CD4-positive, CD25-positive, alpha-beta regulatory T cell (primary cell): Measurements from ENCODE around the gene CERK. TPM values are rescaled to one million over a fixed set of nuclear protein-coding genes. Genes with fewer than 3 reads are reported as not detected.

ENCODE experiments used
- ATAC-seq, 2 donors: fragments of 150-1000 bp; cut with Tn5 transposase; one replicate each; pipeline ENCODE4 v1.10.0; 2021; ENCODE audit warnings: low read depth in 2 of 2, moderate number of reproducible peaks in 2 of 2, moderate library complexity in 1 of 2
- DNase-seq, 3 donors: peaks; one replicate each; pipeline versions ENCODE4 v3.0.0 to v3.0.0-alpha.2; 2012 to 2022; ENCODE audit warnings: mixed read lengths in 1 of 3
- H3K27ac ChIP-seq: one replicate; pipeline ENCODE4 v1.7.0; 2013; ENCODE audit warnings: mild to moderate bottlenecking, low read length; ENCODE audit not compliant: insufficient read depth, poor library complexity, severe bottlenecking
- H3K27me3 ChIP-seq: one replicate; pipeline ENCODE4 v1.7.0; 2013; ENCODE audit warnings: low read length; ENCODE audit not compliant: control insufficient read depth, insufficient read depth
- H3K36me3 ChIP-seq: one replicate; pipeline ENCODE4 v1.7.0; 2013; ENCODE audit warnings: mild to moderate bottlenecking, low read length, moderate library complexity; ENCODE audit not compliant: control insufficient read depth, insufficient read depth
- H3K4me1 ChIP-seq: 2 replicates; pipeline ENCODE4 v1.7.0; 2013; ENCODE audit warnings: mild to moderate bottlenecking, low read length; ENCODE audit not compliant: insufficient read depth, control insufficient read depth, poor library complexity, severe bottlenecking
- H3K4me3 ChIP-seq: one replicate; pipeline ENCODE4 v1.7.0; 2013; ENCODE audit warnings: low read depth, mild to moderate bottlenecking, low read length, moderate library complexity
- H3K9me3 ChIP-seq, 2 experiments: 1 replicate in 1 of 2; 2 replicates in 1 of 2; pipeline ENCODE4 v1.7.0; 2013; ENCODE audit warnings: low read length in 2 of 2, mild to moderate bottlenecking in 1 of 2, moderate library complexity in 1 of 2; ENCODE audit not compliant: control insufficient read depth in 2 of 2
- H3K27ac Mint-ChIP-seq, 3 donors: one replicate each; pipeline ENCODE4 v1.8.0; 2020 to 2022; ENCODE audit warnings: mild to moderate bottlenecking in 3 of 3, mixed read lengths in 3 of 3, moderate library complexity in 2 of 3
- H3K27me3 Mint-ChIP-seq: one replicate; pipeline ENCODE4 v1.8.0; 2022; ENCODE audit warnings: mild to moderate bottlenecking, mixed read lengths
- H3K36me3 Mint-ChIP-seq: one replicate; pipeline ENCODE4 v1.8.0; 2020; ENCODE audit warnings: mixed read lengths
- H3K4me1 Mint-ChIP-seq, 4 donors: one replicate each; pipeline ENCODE4 v1.8.0; 2020 to 2022; ENCODE audit warnings: mixed read lengths in 4 of 4, mild to moderate bottlenecking in 1 of 4
- H3K4me3 Mint-ChIP-seq, 4 donors: one replicate each; pipeline ENCODE4 v1.8.0; 2020 to 2022; ENCODE audit warnings: mild to moderate bottlenecking in 4 of 4, mixed read lengths in 4 of 4, moderate library complexity in 3 of 4
- H3K9me3 Mint-ChIP-seq, 7 donors: one replicate each; pipeline ENCODE4 v1.8.0; 2020 to 2022; ENCODE audit warnings: mixed read lengths in 7 of 7, mild to moderate bottlenecking in 3 of 7, moderate library complexity in 2 of 7
- polyA plus RNA-seq, 4 donors: library from polyadenylated mRNA; unstranded; fragments of 300-500 nt; fragmentation: Illumina TruSeq; gene quantifications; one replicate each; pipeline ENCODE4 v1.2.3, GENCODE V29; 2021
- total RNA-seq: library from RNA; stranded (reverse); gene quantifications from one replicate; pipeline ENCODE4 v1.2.3, GENCODE V29; 2022

CERK gene
- total and polyA plus RNA-seq, 5 donors from 2014 or later: 75.5 to 105 (median 85.3) TPM

DNA sequence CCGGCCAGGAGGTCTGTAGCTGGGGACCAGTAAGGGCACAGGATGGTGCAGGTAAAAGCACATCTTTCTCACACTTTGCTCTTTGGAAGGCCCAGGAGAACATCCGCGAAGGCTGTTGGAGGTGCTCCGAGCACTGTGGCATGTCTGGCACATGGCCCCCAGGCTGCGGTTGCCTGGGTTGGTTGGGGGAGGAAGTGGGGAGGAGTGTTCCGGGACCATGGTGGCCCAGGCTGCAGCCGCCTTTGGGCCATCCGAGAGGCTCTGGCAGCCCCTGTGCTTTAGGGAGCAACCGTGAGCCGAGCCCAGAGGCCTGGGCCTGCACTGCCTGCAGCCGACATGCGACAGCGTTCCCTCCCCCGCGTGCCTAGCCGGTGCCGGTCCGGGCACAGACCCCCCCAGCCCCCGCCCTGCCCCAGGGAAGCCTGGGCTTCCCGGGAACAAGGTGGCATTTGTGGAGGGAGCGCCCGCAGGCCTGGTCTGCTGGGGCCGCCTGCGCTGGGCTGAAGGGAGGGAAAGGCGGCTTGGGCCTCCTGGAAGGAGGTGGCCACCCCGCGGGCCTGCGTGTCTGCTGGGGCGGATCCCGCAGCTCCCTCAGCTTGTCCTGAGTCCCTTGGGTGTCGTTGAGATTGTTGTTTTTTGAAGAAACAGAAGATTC lies 59.9 kb downstream of the CERK start:
- Mint-ChIP-seq H3K4me3 (peak overlapping the region in 1 of 4 donors; percentile 72), H3K27me3 (peaks cover 4% of the 10 kb centered on the region), H3K9me3 (no peaks in the 10 kb centered on the region), H3K4me1 (peaks cover 2 to 35% (median 15%) of the 10 kb centered on the region in 4 donors), H3K36me3 (no peaks in the 10 kb centered on the region), H3K27ac (peak overlapping the region in 2 of 3 donors; percentile 52 to 64)
- DNase-seq (no peak), ATAC-seq (no peak)
- Histone ChIP-seq H3K27me3 (no peaks in the 10 kb centered on the region), H3K36me3 (peaks cover 3% of the 10 kb centered on the region), H3K9me3 (no peaks in the 10 kb centered on the region), H3K4me1 (peaks cover 32% of the 10 kb centered on the region), H3K27ac (no peak overlapping the region), H3K4me3 (no peak overlapping the region)

DNA sequence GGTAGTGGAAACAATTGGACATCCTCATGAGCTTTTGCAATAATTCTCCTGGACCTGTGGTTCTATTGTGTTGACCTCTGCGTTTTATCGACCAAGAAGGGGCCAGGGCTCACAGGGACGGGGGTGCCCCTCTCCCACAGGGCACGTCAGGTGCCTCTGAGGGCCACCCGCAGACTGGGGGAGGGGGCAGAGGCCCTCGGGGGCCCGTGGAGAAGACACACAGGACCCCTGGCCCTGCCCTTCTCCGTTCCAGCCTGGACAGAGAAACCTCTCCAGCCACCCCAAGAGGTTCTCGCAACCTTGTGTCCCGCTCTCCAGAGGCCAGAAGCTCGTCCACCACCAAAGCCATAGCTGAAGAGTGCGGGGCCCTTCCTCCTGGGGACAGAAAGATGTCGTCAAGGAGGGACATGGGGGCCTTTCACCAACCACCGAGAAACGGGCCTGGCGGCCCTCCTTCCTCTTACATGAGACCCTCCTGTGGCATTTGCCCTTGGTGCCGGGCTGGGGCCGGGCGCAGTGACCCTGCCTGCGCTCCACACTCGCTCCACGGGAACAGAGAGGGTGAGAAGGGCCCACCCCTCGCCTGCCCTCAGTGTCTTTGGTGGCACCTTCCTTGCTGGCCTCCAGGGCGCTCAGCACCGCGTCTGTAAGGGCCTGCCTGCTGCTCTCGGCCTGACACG lies 60.6 kb downstream of the CERK start:
- Histone ChIP-seq H3K4me3 (no peak overlapping the region), H3K27ac (no peak overlapping the region), H3K4me1 (peaks cover 36% of the 10 kb centered on the region), H3K36me3 (peaks cover 3% of the 10 kb centered on the region), H3K27me3 (no peaks in the 10 kb centered on the region), H3K9me3 (no peaks in the 10 kb centered on the region)
- H3K4me3 Mint-ChIP-seq: peak overlapping the region in 2 of 4 donors; percentile 43 to 72
- H3K4me1 Mint-ChIP-seq: peaks cover 2 to 39% (median 15%) of the 10 kb centered on the region in 4 donors
- peaks cover 4% of the 10 kb centered on the region for H3K27me3 Mint-ChIP-seq
- DNase-seq (no peak), ATAC-seq (no peak)
- H3K27ac Mint-ChIP-seq: peak overlapping the region; percentile 20 to 73 (median 64)
- no peaks in the 10 kb centered on the region for H3K36me3 Mint-ChIP-seq
- no peaks in the 10 kb centered on the region for H3K9me3 Mint-ChIP-seq

DNA sequence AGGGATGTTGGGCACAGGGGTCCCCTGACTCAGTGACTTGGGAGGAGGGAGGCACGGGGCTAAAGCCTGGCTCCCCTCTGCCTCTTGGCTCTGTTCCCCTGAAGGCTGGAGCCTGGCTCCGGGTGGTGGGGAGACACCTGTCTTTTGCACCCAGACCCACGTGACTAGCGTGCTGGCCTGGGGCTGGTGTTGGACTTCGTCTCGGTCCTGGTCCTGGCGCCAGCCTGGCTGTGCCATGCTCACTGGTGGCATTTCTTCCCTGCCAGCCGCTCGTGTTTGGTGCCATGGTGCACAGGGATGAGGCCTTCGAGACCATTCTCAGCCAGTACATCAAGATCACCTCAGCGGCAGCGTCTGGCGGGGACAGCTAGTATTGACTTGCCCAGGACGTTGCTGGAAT lies 61.2 kb downstream of the CERK start:
- Mint-ChIP-seq H3K27me3 (peaks cover 4% of the 10 kb centered on the region), H3K4me1 (peaks cover 2 to 39% (median 15%) of the 10 kb centered on the region in 4 donors), H3K36me3 (no peaks in the 10 kb centered on the region), H3K9me3 (no peaks in the 10 kb centered on the region), H3K4me3 (peak overlapping the region in 1 of 4 donors; percentile 43), H3K27ac (peak overlapping the region in 2 of 3 donors; percentile 20 to 73)
- no peaks in the 10 kb centered on the region for H3K27me3 ChIP-seq
- DNase-seq (no peak), ATAC-seq (no peak)
- peaks cover 36% of the 10 kb centered on the region for H3K4me1 ChIP-seq
- H3K36me3 ChIP-seq: peaks cover 3% of the 10 kb centered on the region
- no peak overlapping the region for H3K4me3 ChIP-seq
- peak overlapping the region; percentile 14 for H3K27ac ChIP-seq
- H3K9me3 ChIP-seq: no peaks in the 10 kb centered on the region

DNA sequence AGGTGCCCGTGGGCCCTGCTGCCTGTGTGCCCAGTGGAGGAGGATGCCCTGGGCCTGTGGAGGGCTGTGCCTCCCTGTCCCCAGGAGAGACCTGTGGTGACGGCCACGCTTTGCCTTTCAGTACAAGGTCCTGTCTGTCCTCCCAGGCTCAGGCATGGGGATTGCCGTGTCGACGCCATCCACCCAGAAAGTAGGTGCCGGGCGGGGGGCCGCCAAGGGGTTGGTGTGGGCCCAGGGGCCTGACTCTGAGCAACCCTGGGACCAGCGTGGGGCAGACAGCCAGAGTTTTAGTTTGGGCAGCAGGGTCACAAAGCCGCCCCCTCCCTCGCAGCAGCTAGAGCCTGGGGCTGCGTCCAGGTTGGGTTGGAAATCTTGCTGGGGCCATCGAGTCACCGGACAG lies 61.6 kb downstream of the CERK start:
- DNase-seq (no peak), ATAC-seq (no peak)
- no peaks in the 10 kb centered on the region for H3K27me3 ChIP-seq
- peaks cover 3% of the 10 kb centered on the region for H3K36me3 ChIP-seq
- H3K9me3 ChIP-seq: no peaks in the 10 kb centered on the region
- no peak overlapping the region for H3K4me3 ChIP-seq
- H3K27ac ChIP-seq: peak overlapping the region; percentile 14
- H3K36me3 Mint-ChIP-seq: no peaks in the 10 kb centered on the region
- H3K27ac Mint-ChIP-seq: peak overlapping the region in 1 of 3 donors; percentile 73
- H3K9me3 Mint-ChIP-seq: no peaks in the 10 kb centered on the region
- H3K4me1 ChIP-seq: peaks cover 36% of the 10 kb centered on the region
- peaks cover 4% of the 10 kb centered on the region for H3K27me3 Mint-ChIP-seq
- peak overlapping the region in 1 of 4 donors; percentile 43 for H3K4me3 Mint-ChIP-seq
- peaks cover 2 to 39% (median 15%) of the 10 kb centered on the region in 4 donors for H3K4me1 Mint-ChIP-seq

DNA sequence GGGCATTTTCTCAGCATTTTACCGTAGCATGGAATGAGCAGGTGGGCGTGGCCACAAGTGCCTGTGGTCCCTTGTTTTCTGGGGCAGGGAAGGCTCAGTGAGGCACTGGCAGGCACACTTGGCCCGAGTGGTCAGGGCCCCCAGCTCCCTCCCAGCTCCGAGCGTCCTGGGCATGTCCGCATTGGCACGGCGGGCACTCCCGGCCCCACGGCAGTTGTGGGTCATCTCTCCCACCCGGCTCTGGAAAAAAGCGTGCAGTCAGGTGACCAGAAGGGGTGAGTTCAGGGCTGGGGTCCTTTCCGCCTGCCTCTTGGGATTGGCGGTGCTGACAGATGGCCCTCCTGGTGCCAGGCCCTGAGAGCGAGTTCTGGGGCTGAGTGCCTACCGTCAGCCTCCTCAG lies 62.1 kb downstream of the CERK start:
- Histone ChIP-seq H3K27ac (peak overlapping the region; percentile 80), H3K36me3 (peaks cover 3% of the 10 kb centered on the region), H3K4me3 (no peak overlapping the region), H3K9me3 (no peaks in the 10 kb centered on the region), H3K27me3 (no peaks in the 10 kb centered on the region), H3K4me1 (peaks cover 36% of the 10 kb centered on the region)
- Mint-ChIP-seq H3K4me1 (peaks cover 2 to 39% (median 12%) of the 10 kb centered on the region in 4 donors), H3K9me3 (no peaks in the 10 kb centered on the region), H3K4me3 (peak overlapping the region in 2 of 4 donors; percentile 96), H3K27me3 (peaks cover 4% of the 10 kb centered on the region), H3K36me3 (no peaks in the 10 kb centered on the region), H3K27ac (peak overlapping the region; percentile 38 to 98 (median 95))
- ATAC-seq (no peak), DNase-seq (no peak)

DNA sequence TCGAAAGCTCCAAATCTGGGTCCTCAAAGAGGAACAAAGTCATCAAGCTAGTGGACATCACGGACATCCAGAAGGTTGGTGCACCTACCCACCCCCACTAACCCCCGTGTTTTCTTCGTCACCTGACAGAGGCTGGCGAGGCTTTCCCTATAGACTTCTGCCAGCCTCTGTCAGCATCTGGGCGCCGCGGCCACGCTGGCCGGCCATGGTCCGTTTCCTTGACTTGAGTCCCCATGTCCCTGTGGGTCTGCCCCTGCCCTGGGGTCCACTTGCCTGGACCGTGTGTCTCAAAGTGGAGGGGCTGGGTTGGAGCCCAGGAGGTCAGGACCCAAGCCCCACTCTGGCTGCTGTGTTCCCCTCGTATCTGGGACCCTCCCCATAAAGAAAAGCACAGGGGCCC lies 62.6 kb downstream of the CERK start:
- H3K4me3 ChIP-seq: no peak overlapping the region
- no peaks in the 10 kb centered on the region for H3K36me3 Mint-ChIP-seq
- no peak for DNase-seq
- peak overlapping the region; percentile 80 for H3K27ac ChIP-seq
- peaks cover 2 to 39% (median 11%) of the 10 kb centered on the region in 4 donors for H3K4me1 Mint-ChIP-seq
- peaks cover 4% of the 10 kb centered on the region for H3K27me3 Mint-ChIP-seq
- H3K27me3 ChIP-seq: no peaks in the 10 kb centered on the region
- no peaks in the 10 kb centered on the region for H3K9me3 ChIP-seq
- peak overlapping the region; percentile 96 to 99 (median 98) for H3K4me3 Mint-ChIP-seq
- H3K36me3 ChIP-seq: peaks cover 3% of the 10 kb centered on the region
- no peaks in the 10 kb centered on the region for H3K9me3 Mint-ChIP-seq
- H3K27ac Mint-ChIP-seq: peak overlapping the region; percentile 95 to 98 (median 98)
- H3K4me1 ChIP-seq: peaks cover 36% of the 10 kb centered on the region
- no peak for ATAC-seq

DNA sequence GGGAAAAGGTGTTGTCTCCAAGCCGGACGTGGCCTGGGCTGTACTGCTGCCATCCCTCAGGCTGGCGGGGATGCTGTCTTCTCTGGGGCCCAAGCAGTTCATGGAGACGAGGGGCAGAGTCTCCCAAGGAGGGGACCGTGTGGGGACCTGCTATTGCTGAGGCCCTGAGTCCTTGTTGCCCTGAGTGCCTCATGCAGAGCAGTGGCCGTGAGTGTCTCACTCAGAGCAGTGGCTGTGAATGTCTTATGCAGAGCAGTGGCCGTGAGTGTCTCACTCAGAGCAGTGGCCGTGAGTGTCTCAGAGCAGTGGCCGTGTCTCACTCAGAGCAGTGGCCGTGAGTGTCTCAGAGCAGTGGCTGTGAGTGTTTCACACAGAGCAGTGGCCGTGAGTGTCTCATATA lies 63.1 kb downstream of the CERK start:
- Histone ChIP-seq H3K4me3 (peak overlapping the region; percentile 65), H3K27ac (peak overlapping the region; percentile 80), H3K36me3 (peaks cover 3% of the 10 kb centered on the region), H3K9me3 (no peaks in the 10 kb centered on the region), H3K4me1 (peaks cover 36% of the 10 kb centered on the region), H3K27me3 (no peaks in the 10 kb centered on the region)
- H3K36me3 Mint-ChIP-seq: no peaks in the 10 kb centered on the region
- H3K4me1 Mint-ChIP-seq: peaks cover 2 to 39% (median 11%) of the 10 kb centered on the region in 4 donors
- ATAC-seq (peak; percentile 6 to 8), DNase-seq (peak in 1 of 3 donors; percentile 19)
- H3K27ac Mint-ChIP-seq: peak overlapping the region; percentile 95 to 98 (median 98)
- peaks cover 4% of the 10 kb centered on the region for H3K27me3 Mint-ChIP-seq
- H3K9me3 Mint-ChIP-seq: no peaks in the 10 kb centered on the region
- H3K4me3 Mint-ChIP-seq: peak overlapping the region; percentile 96 to 99 (median 98)
